HEK293 (cell line): ENCODE measurements around the gene ALDH7A1.

Experiments used
- BCL11B ChIP-seq: fragments of 450-650 bp; formaldehyde crosslinking; IDR thresholded peaks from 2 replicates; pipeline ENCODE4 v1.5.1; 2016; ENCODE audit warnings: low read depth, missing biosample characterization, missing genetic modification characterization
- ELK4 ChIP-seq: IDR thresholded peaks from 2 replicates; pipeline ENCODE4 v1.6.1; 2011; ENCODE audit warnings: mild to moderate bottlenecking, low read depth, low read length, borderline replicate concordance
- GLI4 ChIP-seq: fragments of 450-650 bp; formaldehyde crosslinking; IDR thresholded peaks from 2 replicates; pipeline ENCODE4 v1.5.1; 2016; ENCODE audit warnings: missing biosample characterization, missing genetic modification characterization
- HOXC10 ChIP-seq: sonication (generic); formaldehyde crosslinking; IDR thresholded peaks from 2 replicates; pipeline ENCODE4 v1.8.1; 2023; ENCODE audit warnings: mild to moderate bottlenecking, missing genetic modification reagents
- HOXD13 ChIP-seq: sonication (generic); formaldehyde crosslinking; IDR thresholded peaks from 2 replicates; pipeline ENCODE4 v1.8.0; 2022; ENCODE audit warnings: missing genetic modification reagents, borderline replicate concordance
- KLF8 ChIP-seq: fragments of 450-650 bp; formaldehyde crosslinking; IDR thresholded peaks from 2 replicates; pipeline ENCODE4 v1.5.1; 2016; ENCODE audit warnings: missing biosample characterization, missing genetic modification characterization
- OSR2 ChIP-seq: fragments of 450-650 bp; formaldehyde crosslinking; IDR thresholded peaks from 2 replicates; pipeline ENCODE4 v1.5.1; 2016; ENCODE audit warnings: missing biosample characterization, missing genetic modification characterization
- OVOL3 ChIP-seq: fragments of 450-650 bp; formaldehyde crosslinking; IDR thresholded peaks from 2 replicates; pipeline ENCODE4 v1.5.1; 2016; ENCODE audit warnings: missing biosample characterization, missing genetic modification characterization
- RBAK ChIP-seq: fragments of 450-650 bp; formaldehyde crosslinking; IDR thresholded peaks from 2 replicates; pipeline ENCODE4 v1.5.1; 2016; ENCODE audit warnings: missing biosample characterization, missing genetic modification characterization
- SCRT2 ChIP-seq: fragments of 450-650 bp; formaldehyde crosslinking; IDR thresholded peaks from 2 replicates; pipeline ENCODE4 v1.5.1; 2016; ENCODE audit warnings: missing biosample characterization, missing genetic modification characterization
- TCF7L2 ChIP-seq: IDR thresholded peaks from 2 replicates; pipeline ENCODE4 v1.6.1; 2011; ENCODE audit warnings: low read depth, mild to moderate bottlenecking, inconsistent platforms, low read length, moderate library complexity, borderline replicate concordance
- WT1 ChIP-seq: fragments of 450-650 bp; formaldehyde crosslinking; IDR thresholded peaks from 2 replicates; pipeline ENCODE4 v1.5.1; 2016; ENCODE audit warnings: missing biosample characterization, missing genetic modification characterization
- ZBTB20 ChIP-seq: fragments of 450-650 bp; formaldehyde crosslinking; IDR thresholded peaks from 2 replicates; pipeline ENCODE4 v1.5.1; 2016; ENCODE audit warnings: missing biosample characterization, missing genetic modification characterization
- ZBTB48 ChIP-seq: fragments of 450-650 bp; formaldehyde crosslinking; IDR thresholded peaks from 2 replicates; pipeline ENCODE4 v1.5.1; 2016; ENCODE audit warnings: missing biosample characterization, missing genetic modification characterization
- ZNF133 ChIP-seq: fragments of 450-650 bp; formaldehyde crosslinking; IDR thresholded peaks from 2 replicates; pipeline ENCODE4 v1.5.1; 2016; ENCODE audit warnings: missing biosample characterization, missing genetic modification characterization
- ZNF292 ChIP-seq: fragments of 450-650 bp; formaldehyde crosslinking; IDR thresholded peaks from 2 replicates; pipeline ENCODE4 v1.5.1; 2016; ENCODE audit warnings: low read depth, missing biosample characterization, missing genetic modification characterization, borderline replicate concordance
- ZNF311 ChIP-seq: fragments of 450-650 bp; formaldehyde crosslinking; IDR thresholded peaks from 2 replicates; pipeline ENCODE4 v1.5.1; 2017; ENCODE audit warnings: missing biosample characterization, missing genetic modification characterization, borderline replicate concordance
- ZNF426 ChIP-seq: fragments of 450-650 bp; formaldehyde crosslinking; IDR thresholded peaks from 2 replicates; pipeline ENCODE4 v1.5.1; 2017; ENCODE audit warnings: missing biosample characterization, missing genetic modification characterization, mild to moderate bottlenecking, inconsistent platforms, moderate library complexity
- ZNF596 ChIP-seq: fragments of 450-650 bp; IDR thresholded peaks from 2 replicates; pipeline ENCODE4 v1.5.0; 2018; ENCODE audit warnings: missing biosample characterization, mild to moderate bottlenecking, missing genetic modification characterization, moderate library complexity
- ZNF621 ChIP-seq: fragments of 450-650 bp; formaldehyde crosslinking; IDR thresholded peaks from 2 replicates; pipeline ENCODE4 v1.5.1; 2017; ENCODE audit warnings: missing biosample characterization, missing genetic modification characterization
- ZNF654 ChIP-seq: fragments of 450-650 bp; formaldehyde crosslinking; IDR thresholded peaks from 2 replicates; pipeline ENCODE4 v1.5.1; 2016; ENCODE audit warnings: low read depth, missing biosample characterization, missing genetic modification characterization
- ZNF768 ChIP-seq: fragments of 450-650 bp; formaldehyde crosslinking; IDR thresholded peaks from 2 replicates; pipeline ENCODE4 v1.5.1; 2018; ENCODE audit warnings: missing biosample characterization, mild to moderate bottlenecking, missing genetic modification characterization
- ZSCAN23 ChIP-seq: fragments of 450-650 bp; formaldehyde crosslinking; IDR thresholded peaks from 2 replicates; pipeline ENCODE4 v1.5.1; 2016; ENCODE audit warnings: missing biosample characterization, missing genetic modification characterization
- TF ChIP-seq, protein P1 (sequence below): fragments of 450-650 bp; formaldehyde crosslinking; IDR thresholded peaks from 2 replicates; pipeline ENCODE4 v1.5.1; 2017; ENCODE audit warnings: missing biosample characterization, missing genetic modification characterization
- TF ChIP-seq, protein P2 (sequence below): fragments of 450-650 bp; formaldehyde crosslinking; IDR thresholded peaks from 2 replicates; pipeline ENCODE4 v1.5.1; 2017; ENCODE audit warnings: missing biosample characterization, missing genetic modification characterization
- TF ChIP-seq, protein P3 (sequence below): fragments of 450-650 bp; formaldehyde crosslinking; IDR thresholded peaks from 2 replicates; pipeline ENCODE4 v1.5.1; 2016; ENCODE audit warnings: missing biosample characterization, missing genetic modification characterization

ALDH7A1 gene

GRCh38 chr5:126515337-126515736 is 79.7 kb downstream of the ALDH7A1 start (continued):
- TF ChIP-seq BCL11B (tag by site-specific recombination) = 0 out of 2 replicates have a peak, but pooled peaks have one; percentile 36
- no peak for TF ChIP-seq HOXC10 (CRISPR knock-in tag)
- TF ChIP-seq ZBTB48 (tag by site-specific recombination) = no peak
- TF ChIP-seq OSR2 = peak; percentile 69; the same call in 1 of the 2 replicates
- TF ChIP-seq OVOL3 (tag by site-specific recombination) = no peak
- TF ChIP-seq, protein P1, sequence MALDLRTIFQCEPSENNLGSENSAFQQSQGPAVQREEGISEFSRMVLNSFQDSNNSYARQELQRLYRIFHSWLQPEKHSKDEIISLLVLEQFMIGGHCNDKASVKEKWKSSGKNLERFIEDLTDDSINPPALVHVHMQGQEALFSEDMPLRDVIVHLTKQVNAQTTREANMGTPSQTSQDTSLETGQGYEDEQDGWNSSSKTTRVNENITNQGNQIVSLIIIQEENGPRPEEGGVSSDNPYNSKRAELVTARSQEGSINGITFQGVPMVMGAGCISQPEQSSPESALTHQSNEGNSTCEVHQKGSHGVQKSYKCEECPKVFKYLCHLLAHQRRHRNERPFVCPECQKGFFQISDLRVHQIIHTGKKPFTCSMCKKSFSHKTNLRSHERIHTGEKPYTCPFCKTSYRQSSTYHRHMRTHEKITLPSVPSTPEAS (tag by site-specific recombination) = no peak
- TF ChIP-seq SCRT2 (tag by site-specific recombination) = no peak
- no peak for TF ChIP-seq ZNF596
- TF ChIP-seq RBAK (tag by site-specific recombination) = no peak
- TF ChIP-seq GLI4 (tag by site-specific recombination) = no peak
- TF ChIP-seq ZNF292 (tag by site-specific recombination) = no peak
- TF ChIP-seq, protein P2, sequence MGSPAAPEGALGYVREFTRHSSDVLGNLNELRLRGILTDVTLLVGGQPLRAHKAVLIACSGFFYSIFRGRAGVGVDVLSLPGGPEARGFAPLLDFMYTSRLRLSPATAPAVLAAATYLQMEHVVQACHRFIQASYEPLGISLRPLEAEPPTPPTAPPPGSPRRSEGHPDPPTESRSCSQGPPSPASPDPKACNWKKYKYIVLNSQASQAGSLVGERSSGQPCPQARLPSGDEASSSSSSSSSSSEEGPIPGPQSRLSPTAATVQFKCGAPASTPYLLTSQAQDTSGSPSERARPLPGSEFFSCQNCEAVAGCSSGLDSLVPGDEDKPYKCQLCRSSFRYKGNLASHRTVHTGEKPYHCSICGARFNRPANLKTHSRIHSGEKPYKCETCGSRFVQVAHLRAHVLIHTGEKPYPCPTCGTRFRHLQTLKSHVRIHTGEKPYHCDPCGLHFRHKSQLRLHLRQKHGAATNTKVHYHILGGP (tag by site-specific recombination) = no peak
- TF ChIP-seq WT1 (tag by site-specific recombination) = peak; percentile 90
- TF ChIP-seq ZNF426 (tag by site-specific recombination) = no peak
- TF ChIP-seq ZNF621 (tag by site-specific recombination) = no peak
- TF ChIP-seq, protein P3, sequence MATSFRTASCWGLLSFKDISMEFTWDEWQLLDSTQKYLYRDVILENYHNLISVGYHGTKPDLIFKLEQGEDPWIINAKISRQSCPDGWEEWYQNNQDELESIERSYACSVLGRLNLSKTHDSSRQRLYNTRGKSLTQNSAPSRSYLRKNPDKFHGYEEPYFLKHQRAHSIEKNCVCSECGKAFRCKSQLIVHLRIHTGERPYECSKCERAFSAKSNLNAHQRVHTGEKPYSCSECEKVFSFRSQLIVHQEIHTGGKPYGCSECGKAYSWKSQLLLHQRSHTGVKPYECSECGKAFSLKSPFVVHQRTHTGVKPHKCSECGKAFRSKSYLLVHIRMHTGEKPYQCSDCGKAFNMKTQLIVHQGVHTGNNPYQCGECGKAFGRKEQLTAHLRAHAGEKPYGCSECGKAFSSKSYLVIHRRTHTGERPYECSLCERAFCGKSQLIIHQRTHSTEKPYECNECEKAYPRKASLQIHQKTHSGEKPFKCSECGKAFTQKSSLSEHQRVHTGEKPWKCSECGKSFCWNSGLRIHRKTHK (tag by site-specific recombination) = no peak
- TF ChIP-seq ELK4 = no peak
- TF ChIP-seq ZBTB20 (tag by site-specific recombination) = no peak
- no peak for TF ChIP-seq HOXD13
- no peak for TF ChIP-seq ZNF768 (tag by site-specific recombination)
- no peak for TF ChIP-seq ZSCAN23 (tag by site-specific recombination)
- peak; percentile 86 for TF ChIP-seq TCF7L2
- TF ChIP-seq KLF8 (tag by site-specific recombination) = peak; percentile 80
- no peak for TF ChIP-seq ZNF311 (tag by site-specific recombination)
- no peak for TF ChIP-seq ZNF654
- no peak for TF ChIP-seq ZNF133 (tag by site-specific recombination)
- TF ChIP-seq, all 188 proteins: peak for 18
